Mesendoderm (in vitro differentiated cells): Measurements from ENCODE around the gene BEND7.

ENCODE experiments used
- DNase-seq: peaks from one replicate; pipeline ENCODE4 v3.0.0; 2013
- H2AK5ac ChIP-seq: 2 replicates; pipeline ENCODE4 v1.6.1; 2013; ENCODE audit warnings: low read length, inconsistent platforms
- H2BK120ac ChIP-seq: 2 replicates; pipeline ENCODE4 v1.6.1; 2013; ENCODE audit warnings: low read depth, mild to moderate bottlenecking, low read length, moderate library complexity, mixed read lengths
- H2BK15ac ChIP-seq: replicated peaks from 2 replicates; pipeline ENCODE4 v1.6.1; 2013; ENCODE audit warnings: low read depth, mild to moderate bottlenecking, moderate library complexity
- H2BK5ac ChIP-seq: 2 replicates; pipeline ENCODE4 v1.6.1; 2013; ENCODE audit warnings: low read length, inconsistent platforms
- H3K18ac ChIP-seq: 2 replicates; pipeline ENCODE4 v1.6.1; 2013; ENCODE audit warnings: mild to moderate bottlenecking, low read length, mixed read lengths
- H3K23ac ChIP-seq: one replicate; pipeline ENCODE4 v1.6.1; 2013; ENCODE audit warnings: low read length
- H3K27ac ChIP-seq: 2 replicates; pipeline ENCODE4 v1.5.1; 2013; ENCODE audit warnings: low read depth, mild to moderate bottlenecking, inconsistent platforms, low read length, moderate library complexity
- H3K27me3 ChIP-seq: 2 replicates; pipeline ENCODE4 v1.6.1; 2013; ENCODE audit warnings: low read length, control low read depth, mild to moderate bottlenecking, inconsistent platforms; ENCODE audit not compliant: insufficient read depth, poor library complexity
- H3K36me3 ChIP-seq: 2 replicates; pipeline ENCODE4 v1.6.1; 2013; ENCODE audit warnings: low read length, inconsistent platforms; ENCODE audit not compliant: control insufficient read depth, insufficient read depth
- H3K4ac ChIP-seq: one replicate; pipeline ENCODE4 v1.6.1; 2013; ENCODE audit warnings: low read depth, mild to moderate bottlenecking, low read length, moderate library complexity
- H3K4me1 ChIP-seq: 2 replicates; pipeline ENCODE4 v1.6.1; 2013; ENCODE audit warnings: low read depth, low read length, inconsistent platforms; ENCODE audit not compliant: control insufficient read depth
- H3K4me2 ChIP-seq: 2 replicates; pipeline ENCODE4 v1.6.1; 2013; ENCODE audit warnings: low read length
- H3K4me3 ChIP-seq: 2 replicates; pipeline ENCODE4 v1.5.1; 2013; ENCODE audit warnings: mild to moderate bottlenecking, low read length
- H3K56ac ChIP-seq: one replicate; pipeline ENCODE4 v1.6.1; 2013; ENCODE audit warnings: low read length
- H3K79me1 ChIP-seq: 2 replicates; pipeline ENCODE4 v1.6.1; 2013; ENCODE audit warnings: low read length, inconsistent platforms
- H3K79me2 ChIP-seq: 2 replicates; pipeline ENCODE4 v1.6.1; 2013; ENCODE audit warnings: mild to moderate bottlenecking, low read length; ENCODE audit not compliant: control insufficient read depth, insufficient read depth
- H3K9ac ChIP-seq: 2 replicates; pipeline ENCODE4 v1.6.1; 2013; ENCODE audit warnings: low read length, inconsistent platforms
- H4K5ac ChIP-seq: one replicate; pipeline ENCODE4 v1.6.1; 2013; ENCODE audit warnings: low read length
- H4K8ac ChIP-seq: one replicate; pipeline ENCODE4 v1.6.1; 2013; ENCODE audit warnings: low read depth, mild to moderate bottlenecking, control low read depth, low read length, moderate library complexity
- WGBS: extraction: QIAGEN DNeasy Blood & Tissue Kit; methylation state at CpG from one replicate; pipeline ENCODE4 v1.1.7; 2013; ENCODE audit warnings: low lambda C conversion rate, missing lambda C conversion rate; ENCODE audit not compliant: insufficient coverage; ENCODE audit errors: extremely low coverage; 5-methylcytosine and 5-hydroxymethylcytosine counted together

BEND7 gene

GRCh38 chr10:13563481-13564445, 34.9 kb upstream of the BEND7 start:
- Histone ChIP-seq H3K4me3 (no peak overlapping the region), H3K27ac (no peak overlapping the region), H3K79me1 (no peaks in the 10 kb centered on the region), H2BK120ac (no peak overlapping the region), H4K8ac (no peak overlapping the region), H2AK5ac (no peak overlapping the region), H2BK15ac (no peak overlapping the region), H3K23ac (no peak overlapping the region), H3K4me2 (no peak overlapping the region), H3K36me3 (no peaks in the 10 kb centered on the region), H3K4ac (no peak overlapping the region), H3K9ac (no peak overlapping the region), H3K56ac (no peak overlapping the region), H3K79me2 (no peaks in the 10 kb centered on the region), H4K5ac (no peak overlapping the region), H3K27me3 (no peaks in the 10 kb centered on the region), H3K18ac (no peak overlapping the region), H2BK5ac (no peak overlapping the region), H3K4me1 (no peaks in the 10 kb centered on the region)
- no CpG with 5 or more reads among the region's 11 CpGs for WGBS
- DNase-seq: no peak

GRCh38 chr10:13560597-13560996, 31.8 kb upstream of the BEND7 start:
- Histone ChIP-seq H3K23ac (no peak overlapping the region), H3K4me2 (no peak overlapping the region), H2AK5ac (no peak overlapping the region), H3K4me1 (no peaks in the 10 kb centered on the region), H3K56ac (no peak overlapping the region), H4K8ac (no peak overlapping the region), H4K5ac (no peak overlapping the region), H2BK120ac (no peak overlapping the region), H3K79me1 (no peaks in the 10 kb centered on the region), H3K36me3 (no peaks in the 10 kb centered on the region), H3K9ac (no peak overlapping the region), H3K27me3 (no peaks in the 10 kb centered on the region), H3K27ac (no peak overlapping the region), H3K79me2 (no peaks in the 10 kb centered on the region), H3K4me3 (no peak overlapping the region), H2BK15ac (no peak overlapping the region), H3K4ac (no peak overlapping the region), H3K18ac (no peak overlapping the region), H2BK5ac (no peak overlapping the region)
- no peak for DNase-seq

- H2BK120ac ChIP-seq: no peak overlapping the region
Observed at GRCh38 chr10:13559124-13559700, 30.4 kb upstream of the BEND7 start.

GRCh38 chr10:13555884-13556510, 27.2 kb upstream of the BEND7 start:
- no peak overlapping the region for H3K56ac ChIP-seq
- no peak overlapping the region for H4K5ac ChIP-seq
- no peak overlapping the region for H3K4ac ChIP-seq
- no peak overlapping the region for H3K4me2 ChIP-seq
- H2BK5ac ChIP-seq: no peak overlapping the region
- peak; percentile 31 for DNase-seq
- no peak overlapping the region for H2BK15ac ChIP-seq
- H4K8ac ChIP-seq: no peak overlapping the region
- H3K27me3 ChIP-seq: no peaks in the 10 kb centered on the region
- no peaks in the 10 kb centered on the region for H3K36me3 ChIP-seq
- no CpG with 5 or more reads among the region's 2 CpGs for WGBS
- H2AK5ac ChIP-seq: no peak overlapping the region
- H3K18ac ChIP-seq: no peak overlapping the region
- no peak overlapping the region for H3K27ac ChIP-seq
- no peaks in the 10 kb centered on the region for H3K79me2 ChIP-seq
- H3K4me3 ChIP-seq: no peak overlapping the region
- H3K9ac ChIP-seq: no peak overlapping the region
- H3K79me1 ChIP-seq: no peaks in the 10 kb centered on the region
- no peaks in the 10 kb centered on the region for H3K4me1 ChIP-seq
- H2BK120ac ChIP-seq: no peak overlapping the region
- H3K23ac ChIP-seq: no peak overlapping the region

More at GRCh38 chr10:13559124-13559700, 30.4 kb upstream of the BEND7 start:
- Histone ChIP-seq H2AK5ac (no peak overlapping the region), H3K4me1 (no peaks in the 10 kb centered on the region), H4K5ac (no peak overlapping the region), H2BK15ac (no peak overlapping the region), H2BK5ac (no peak overlapping the region), H3K9ac (no peak overlapping the region), H3K27me3 (no peaks in the 10 kb centered on the region), H3K79me1 (no peaks in the 10 kb centered on the region), H3K4me3 (no peak overlapping the region), H3K18ac (no peak overlapping the region), H3K27ac (no peak overlapping the region), H3K23ac (no peak overlapping the region), H3K36me3 (no peaks in the 10 kb centered on the region), H3K79me2 (no peaks in the 10 kb centered on the region), H3K56ac (no peak overlapping the region), H4K8ac (no peak overlapping the region), H3K4me2 (no peak overlapping the region), H3K4ac (no peak overlapping the region)
- no peak for DNase-seq
- WGBS: no CpG with 5 or more reads among the region's 2 CpGs

GRCh38 chr10:13550802-13551201, 22.0 kb upstream of the BEND7 start:
- H3K56ac ChIP-seq: no peak overlapping the region
- DNase-seq: no peak
- H3K79me1 ChIP-seq: no peaks in the 10 kb centered on the region
- no peak overlapping the region for H2BK120ac ChIP-seq
- H3K4me1 ChIP-seq: no peaks in the 10 kb centered on the region
- no peak overlapping the region for H3K23ac ChIP-seq
- no peak overlapping the region for H2BK5ac ChIP-seq
- H3K79me2 ChIP-seq: no peaks in the 10 kb centered on the region
- no peak overlapping the region for H2BK15ac ChIP-seq
- H3K4ac ChIP-seq: no peak overlapping the region
- no CpG with 5 or more reads among the region's 2 CpGs for WGBS
- no peaks in the 10 kb centered on the region for H3K36me3 ChIP-seq
- H3K27ac ChIP-seq: no peak overlapping the region
- no peaks in the 10 kb centered on the region for H3K27me3 ChIP-seq
- H3K4me2 ChIP-seq: no peak overlapping the region
- H3K18ac ChIP-seq: no peak overlapping the region
- H3K9ac ChIP-seq: no peak overlapping the region
- no peak overlapping the region for H4K8ac ChIP-seq
- no peak overlapping the region for H4K5ac ChIP-seq
- H2AK5ac ChIP-seq: no peak overlapping the region
- no peak overlapping the region for H3K4me3 ChIP-seq
